ENCODE data around the gene RAI14.

DNA sequence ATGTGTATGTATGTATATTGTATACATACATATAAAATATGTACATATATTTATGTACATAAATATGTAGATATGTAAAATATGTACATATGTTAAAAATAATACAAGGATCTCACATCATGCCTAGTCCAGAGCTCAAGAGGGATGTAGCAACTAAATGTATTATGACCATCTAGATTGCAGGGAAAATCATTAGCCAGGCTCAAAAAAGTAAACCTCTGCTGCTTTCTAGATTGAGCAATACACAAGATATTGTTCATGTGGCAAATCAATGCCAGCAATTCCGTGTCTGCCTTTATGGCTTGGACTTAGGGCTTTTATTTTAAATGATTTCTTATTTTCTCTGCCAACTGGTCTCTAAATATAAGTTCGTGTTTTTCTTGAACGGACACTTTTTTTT, 65.2 kb downstream of the RAI14 start:
- TF ChIP-seq, protein P1, sequence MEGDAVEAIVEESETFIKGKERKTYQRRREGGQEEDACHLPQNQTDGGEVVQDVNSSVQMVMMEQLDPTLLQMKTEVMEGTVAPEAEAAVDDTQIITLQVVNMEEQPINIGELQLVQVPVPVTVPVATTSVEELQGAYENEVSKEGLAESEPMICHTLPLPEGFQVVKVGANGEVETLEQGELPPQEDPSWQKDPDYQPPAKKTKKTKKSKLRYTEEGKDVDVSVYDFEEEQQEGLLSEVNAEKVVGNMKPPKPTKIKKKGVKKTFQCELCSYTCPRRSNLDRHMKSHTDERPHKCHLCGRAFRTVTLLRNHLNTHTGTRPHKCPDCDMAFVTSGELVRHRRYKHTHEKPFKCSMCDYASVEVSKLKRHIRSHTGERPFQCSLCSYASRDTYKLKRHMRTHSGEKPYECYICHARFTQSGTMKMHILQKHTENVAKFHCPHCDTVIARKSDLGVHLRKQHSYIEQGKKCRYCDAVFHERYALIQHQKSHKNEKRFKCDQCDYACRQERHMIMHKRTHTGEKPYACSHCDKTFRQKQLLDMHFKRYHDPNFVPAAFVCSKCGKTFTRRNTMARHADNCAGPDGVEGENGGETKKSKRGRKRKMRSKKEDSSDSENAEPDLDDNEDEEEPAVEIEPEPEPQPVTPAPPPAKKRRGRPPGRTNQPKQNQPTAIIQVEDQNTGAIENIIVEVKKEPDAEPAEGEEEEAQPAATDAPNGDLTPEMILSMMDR (IDR thresholded peaks at IDR 0.05): no peak
- TF ChIP-seq EP300 (IDR thresholded peaks at IDR 0.05): no peak
- no peak for TF ChIP-seq POLR2A (IDR thresholded peaks at IDR 0.05)
- no peak for TF ChIP-seq POLR2AphosphoS5 (IDR thresholded peaks at IDR 0.05)
